GM21723 (cell line): ENCODE results near the gene PARP16.
"Not testable (repeated sequence)": the region's sequence is repeated elsewhere in the genome, so short reads cannot be mapped to it uniquely, and the experiment has no call there.

Experiments used
- ATAC-seq: cut with Tn5 transposase; IDR thresholded peaks from one replicate; pipeline ENCODE4 v1.9.1; 2021; ENCODE audit warnings: mild to moderate bottlenecking, moderate library complexity; ENCODE audit not compliant: unreplicated experiment

The PARP16 gene

GRCh38 chr15:65278480-65278879, 8.2 kb downstream of the PARP16 start:
- ATAC-seq = no peak

DNA sequence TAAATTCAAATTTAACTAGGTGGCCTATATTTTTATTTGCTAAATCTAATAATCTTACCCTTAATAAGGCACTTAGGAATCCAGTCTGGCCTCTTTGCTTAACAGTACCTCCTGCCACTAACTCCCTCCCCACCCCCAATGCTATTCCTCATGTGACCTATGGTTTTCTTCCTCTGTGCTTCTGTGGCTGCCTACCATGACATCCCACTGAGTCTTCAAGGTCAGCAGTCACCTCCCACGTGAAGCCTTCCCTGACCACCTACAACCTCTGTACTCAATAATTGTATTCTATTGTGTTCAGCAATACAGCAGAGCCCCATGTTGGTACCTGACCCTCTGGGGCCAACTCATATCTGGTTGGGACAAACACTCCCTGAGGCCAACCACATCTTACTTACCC, 9.7 kb downstream of the PARP16 start:
- ATAC-seq = no peak

- no peak for ATAC-seq
Measured at GRCh38 chr15:65275728-65276126, 11.0 kb downstream of the PARP16 start.

DNA sequence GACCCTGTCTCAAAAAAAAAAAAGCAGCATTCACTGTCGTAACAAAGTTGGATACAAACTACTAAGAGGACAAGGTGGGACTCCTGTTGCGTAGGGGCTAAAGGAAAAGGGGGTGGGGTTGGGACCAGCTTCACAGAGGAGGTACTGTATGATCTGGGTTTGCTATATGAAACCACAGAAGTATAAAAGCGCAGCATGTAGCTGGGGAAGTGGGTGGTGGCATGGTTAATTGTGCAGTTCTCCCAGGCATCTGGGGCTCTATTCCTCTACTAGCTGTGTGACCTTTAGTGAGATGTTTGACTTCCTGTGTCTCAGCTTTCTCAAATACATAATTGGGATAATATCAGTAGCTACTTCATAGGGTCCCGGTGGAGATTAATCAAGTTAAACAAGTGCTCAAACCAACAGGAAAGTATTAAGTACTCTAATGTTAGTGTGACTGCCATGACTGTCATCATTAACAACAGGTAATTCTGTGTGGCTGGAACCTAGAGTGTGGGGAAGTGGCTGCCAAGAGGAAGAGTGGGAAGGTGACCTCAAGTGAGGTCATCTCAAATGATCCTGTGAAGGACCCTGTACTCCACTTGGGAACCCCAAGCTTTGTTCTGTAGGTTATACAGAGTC, 11.5 kb downstream of the PARP16 start:
- no peak for ATAC-seq

- not testable (repeated sequence) for ATAC-seq
Measured at GRCh38 chr15:65270811-65271545, 15.7 kb downstream of the PARP16 start.

- no peak for ATAC-seq
Measured at GRCh38 chr15:65268411-65268810, 18.3 kb downstream of the PARP16 start.

- ATAC-seq = no peak
Measured at GRCh38 chr15:65266469-65266868, 20.2 kb downstream of the PARP16 start.

DNA sequence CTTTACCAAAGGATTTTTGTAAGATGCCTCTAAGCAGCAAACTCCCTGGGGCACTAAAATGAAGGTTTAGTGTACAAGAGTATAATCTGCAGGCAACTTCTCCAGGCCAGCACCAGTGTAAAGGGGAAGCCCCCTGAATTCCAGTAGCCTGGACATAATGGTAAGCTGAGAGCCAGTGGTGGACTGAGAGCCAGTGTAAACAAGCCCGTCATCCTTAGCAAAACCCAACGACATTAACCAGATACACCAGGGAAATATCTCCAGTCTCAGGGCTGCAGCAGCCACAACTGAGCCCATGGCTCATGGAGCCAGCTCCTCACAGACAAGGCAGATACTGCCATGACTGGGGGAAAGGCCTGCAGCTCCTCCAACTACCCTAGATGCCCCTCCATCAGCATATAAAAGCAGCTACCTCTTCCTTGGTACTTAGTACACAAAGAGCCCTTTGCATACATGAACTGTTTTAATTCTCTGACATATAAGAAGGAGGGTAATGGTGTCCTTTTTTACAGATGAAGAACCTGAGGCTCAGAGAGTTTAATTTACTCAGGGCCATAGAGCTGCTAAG, 21.7 kb downstream of the PARP16 start:
- ATAC-seq = no peak

GRCh38 chr15:65263313-65263712, 23.4 kb downstream of the PARP16 start:
- no peak for ATAC-seq

- ATAC-seq = no peak
Measured at GRCh38 chr15:65260968-65261367, 25.7 kb downstream of the PARP16 start.

DNA sequence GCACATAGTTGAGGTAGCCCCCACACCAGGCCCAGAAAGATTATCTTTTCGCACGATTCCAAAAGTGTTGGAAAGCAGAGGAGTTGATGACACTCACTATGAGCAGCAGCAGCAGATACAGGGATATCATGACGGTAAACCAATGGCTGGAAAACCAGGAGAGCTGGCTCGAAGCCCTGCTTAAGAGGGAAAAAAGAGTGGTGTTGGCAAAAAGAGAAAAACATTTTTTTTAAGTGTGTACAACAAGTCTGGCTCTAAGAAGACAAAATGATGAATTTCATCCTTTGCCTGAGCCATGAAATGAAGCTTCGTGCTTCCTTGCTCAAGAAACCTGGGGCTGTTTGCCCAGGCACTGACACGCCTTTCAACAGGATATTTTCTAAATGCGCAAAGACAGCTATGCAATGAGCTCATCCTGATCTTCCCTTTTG, 27.3 kb downstream of the PARP16 start:
- ATAC-seq = no peak

DNA sequence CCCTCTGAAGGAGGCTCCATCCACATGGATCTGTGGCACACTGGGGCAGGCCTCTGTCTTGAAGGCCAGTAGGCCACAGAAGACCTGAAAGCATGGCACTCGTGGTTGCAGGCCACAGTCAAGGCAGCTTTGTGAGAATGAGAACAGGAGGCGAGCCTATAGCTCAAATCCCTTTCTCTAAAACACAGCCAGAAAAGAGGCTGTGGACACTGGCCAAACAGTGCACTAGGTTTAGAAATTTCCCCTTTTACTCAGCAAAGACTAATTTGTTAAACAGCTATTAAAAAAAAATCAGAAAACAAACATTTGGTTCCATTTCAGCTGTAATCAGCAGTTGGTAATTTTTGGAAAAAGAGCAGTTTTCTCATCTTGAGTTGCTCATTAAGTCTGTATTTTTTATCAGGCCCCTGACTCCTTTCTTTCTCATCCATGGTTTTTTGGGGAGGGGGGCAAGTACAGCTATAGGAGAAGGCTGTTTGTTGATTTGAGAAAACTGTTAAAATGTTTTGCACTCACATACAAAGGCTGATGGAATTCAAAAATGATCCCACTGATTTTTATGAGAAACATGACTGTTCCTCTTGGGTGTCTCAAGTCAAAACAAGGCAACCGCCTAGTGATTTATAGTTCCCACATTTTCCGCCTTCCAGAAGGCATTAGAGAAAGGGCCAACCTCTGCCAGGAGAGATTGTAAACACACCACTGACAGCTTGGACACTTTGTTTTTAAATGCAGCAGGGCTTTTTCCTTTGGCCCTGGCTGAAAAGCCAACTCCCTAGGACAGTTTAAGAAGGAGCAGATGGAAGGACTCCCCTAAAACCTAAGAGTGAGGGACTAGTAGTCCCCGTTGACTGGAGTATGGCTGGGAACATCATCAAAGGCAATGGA, 28.1 kb downstream of the PARP16 start:
- ATAC-seq = no peak

DNA sequence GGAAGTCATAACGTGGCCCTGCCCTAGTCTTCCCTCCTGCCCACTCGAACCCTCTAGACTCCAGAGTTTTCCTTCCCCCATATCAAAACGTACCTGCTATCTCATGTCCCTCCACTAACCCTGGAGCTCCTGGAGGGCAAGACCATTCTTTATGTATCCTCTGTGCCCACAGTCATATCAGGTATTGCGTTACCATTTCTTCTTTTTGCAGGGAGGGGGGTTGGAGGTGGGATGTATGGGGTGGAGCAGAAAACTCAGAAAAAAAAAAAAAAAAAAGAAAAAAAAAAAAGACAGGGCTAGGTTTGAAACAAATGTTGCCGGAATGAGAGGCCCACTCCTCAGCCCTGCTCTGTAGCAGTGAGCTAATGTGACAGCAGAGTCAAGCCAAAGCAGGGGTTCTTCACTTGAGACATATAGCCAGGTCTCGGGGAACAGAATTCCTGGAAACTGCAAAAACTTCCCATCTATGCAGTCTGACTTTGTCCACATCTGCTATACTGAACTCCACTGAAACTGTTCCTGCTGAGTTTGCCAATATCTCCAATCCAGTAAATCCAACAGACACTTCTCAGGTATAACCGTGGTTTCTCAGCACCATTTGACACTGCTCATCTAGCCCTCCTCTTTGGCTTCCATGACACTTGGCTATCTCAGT, 31.1 kb downstream of the PARP16 start:
- no peak for ATAC-seq

- no peak for ATAC-seq
Measured at GRCh38 chr15:65254758-65255157, 31.9 kb downstream of the PARP16 start.

DNA sequence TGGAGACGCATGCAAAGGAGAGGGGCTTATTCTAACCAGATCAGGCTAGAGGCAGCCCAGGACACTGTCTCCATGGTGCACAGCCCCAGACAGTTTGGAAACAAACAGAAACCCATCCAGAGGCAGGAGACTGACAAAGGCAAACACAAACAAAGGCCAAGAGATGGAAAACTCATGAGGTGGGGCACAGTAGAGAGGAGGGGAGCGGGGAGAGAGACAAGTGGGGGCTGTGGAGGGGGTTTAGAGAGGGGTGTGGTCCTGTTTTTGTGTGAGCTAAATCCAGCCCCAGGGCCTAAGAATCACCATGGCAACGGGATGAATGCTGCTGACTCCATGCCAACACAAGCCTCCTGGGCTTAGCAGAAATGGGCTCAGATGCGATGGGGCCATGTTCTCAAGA, 32.3 kb downstream of the PARP16 start:
- no peak for ATAC-seq

GRCh38 chr15:65249641-65250040, 37.0 kb downstream of the PARP16 start:
- ATAC-seq = no peak

DNA sequence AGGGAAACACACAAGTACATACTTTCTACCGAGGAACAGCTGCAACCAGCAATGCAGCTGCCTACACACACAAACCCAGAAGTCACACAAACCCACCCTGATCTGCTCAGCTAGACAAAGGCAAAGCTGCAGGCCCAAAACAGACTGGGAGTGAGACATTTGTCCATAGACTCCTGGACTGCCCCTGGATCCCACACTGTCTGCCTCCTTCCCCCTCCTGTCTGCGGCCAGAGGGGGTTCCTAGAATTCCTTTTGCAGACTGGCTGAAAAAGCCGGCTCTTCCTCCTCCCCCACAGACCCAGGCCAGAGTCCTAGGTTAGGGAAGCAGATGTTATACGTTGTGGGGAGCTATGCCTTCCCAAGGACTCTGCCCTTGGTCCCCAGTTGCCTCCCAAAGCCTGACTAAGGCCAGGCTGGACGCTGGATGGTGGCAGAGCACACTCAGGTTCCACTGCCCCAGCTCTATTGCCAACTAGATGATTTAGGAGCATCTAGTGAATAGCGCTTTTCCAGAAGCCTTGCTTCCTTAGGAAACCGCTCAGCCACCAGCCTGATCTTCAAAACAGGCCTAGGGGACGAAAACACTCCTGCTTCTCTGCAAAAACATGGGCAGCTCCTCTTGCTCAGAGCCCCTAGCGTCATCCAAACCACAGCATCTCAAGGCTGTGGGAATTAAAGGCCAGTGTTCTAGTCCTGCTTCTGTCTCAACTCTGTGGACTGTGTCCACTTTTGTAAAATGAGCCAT, 38.0 kb downstream of the PARP16 start:
- ATAC-seq = no peak

DNA sequence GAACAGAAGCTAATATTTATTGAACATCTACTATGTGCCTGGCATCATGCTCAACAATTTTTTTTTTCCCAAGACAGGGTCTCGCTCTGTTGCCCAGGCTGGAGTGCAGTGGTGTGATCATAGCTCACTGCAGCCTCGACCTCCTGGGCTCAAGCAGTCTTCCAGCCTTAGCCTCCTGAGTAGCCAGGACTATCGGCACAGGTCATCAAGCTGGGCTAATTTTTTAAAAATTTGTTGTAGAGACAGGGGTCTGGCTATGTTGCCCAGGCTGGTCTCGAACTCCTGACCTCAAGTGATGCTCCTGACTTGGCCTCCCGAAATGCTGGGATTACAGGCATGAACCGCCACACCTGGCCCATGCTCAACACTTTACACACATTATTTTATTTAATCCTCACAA, 39.7 kb downstream of the PARP16 start:
- no peak for ATAC-seq

DNA sequence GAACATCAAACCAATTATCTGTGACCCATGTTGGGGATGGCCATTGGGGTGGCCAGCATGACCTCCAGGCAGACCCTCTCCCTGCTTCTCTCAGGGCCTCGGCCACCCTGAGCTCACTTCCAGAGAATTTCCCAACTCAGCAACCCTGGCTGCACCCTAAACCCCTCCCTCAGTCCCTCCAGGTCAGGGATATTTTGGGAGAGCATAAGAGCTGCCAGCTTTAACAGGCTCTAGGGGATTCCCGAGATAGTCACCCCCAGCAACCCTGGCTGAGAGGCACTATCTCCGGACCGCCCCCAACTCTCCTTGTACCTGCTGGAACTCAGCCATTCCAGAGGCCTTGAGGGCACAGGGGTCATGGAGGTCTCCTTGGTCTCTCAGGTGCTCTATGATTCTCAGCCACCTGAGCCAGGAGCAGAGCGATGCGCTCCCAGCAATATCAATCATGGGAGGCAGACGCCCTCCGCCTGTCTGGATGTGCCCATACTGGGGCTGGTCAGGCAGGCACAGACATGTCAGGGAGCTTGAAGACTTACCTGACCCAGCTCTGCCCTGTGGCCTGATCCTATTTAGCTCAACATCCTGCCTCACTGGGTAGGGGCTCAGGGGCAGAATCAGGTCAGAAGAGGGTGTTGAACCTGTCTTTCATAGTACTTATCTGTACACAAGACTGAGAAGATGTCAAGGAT, 40.5 kb downstream of the PARP16 start:
- no peak for ATAC-seq
